HepG2 (cell line): ENCODE results near the gene PRSS38.

Experiments
- AFF4 ChIP-seq: sonication (generic); formaldehyde crosslinking; IDR thresholded peaks from 2 replicates; pipeline ENCODE4 v1.4.0; 2020; ENCODE audit warnings: missing genetic modification reagents
- AKAP8 ChIP-seq: sonication (generic); formaldehyde crosslinking; IDR thresholded peaks from 2 replicates; pipeline ENCODE4 v1.5.1; 2020; ENCODE audit warnings: mild to moderate bottlenecking, missing genetic modification reagents
- EP300 ChIP-seq, 3 experiments: sonication (generic) in 1 of 3; formaldehyde crosslinking in 1 of 3; IDR thresholded peaks; 2 replicates each; pipeline versions ENCODE4 v1.5.1 to v1.6.1; 2011 to 2020; ENCODE audit warnings: low read depth in 2 of 3, low read length in 2 of 3, borderline replicate concordance in 1 of 3, improper control_type of control experiment in 1 of 3, mild to moderate bottlenecking in 1 of 3, missing genetic modification reagents in 1 of 3, moderate library complexity in 1 of 3
- FIP1L1 ChIP-seq: fragments of 200-400 bp; formaldehyde crosslinking; IDR thresholded peaks from 2 replicates; pipeline ENCODE4 v1.6.1; 2018; ENCODE audit warnings: low read depth, mild to moderate bottlenecking, low read length, moderate library complexity, borderline replicate concordance; ENCODE audit not compliant: insufficient read depth
- MAX ChIP-seq: IDR thresholded peaks from 2 replicates; pipeline ENCODE4 v1.6.1; 2012; ENCODE audit warnings: inconsistent platforms
- NONO ChIP-seq, 2 experiments: fragments of 450-650 bp in 1 of 2; sonication (generic) in 1 of 2; formaldehyde crosslinking in 1 of 2; IDR thresholded peaks in 1 of 2; conservative IDR thresholded peaks in 1 of 2; 2 replicates each; pipeline versions ENCODE4 v1.6.1 to v1.8.0; 2017 to 2022; ENCODE audit warnings: mild to moderate bottlenecking in 1 of 2, missing genetic modification reagents in 1 of 2, moderate library complexity in 1 of 2
- POLR2AphosphoS5 ChIP-seq: IDR thresholded peaks from 2 replicates; pipeline ENCODE4 v1.6.1; 2012; ENCODE audit warnings: low read depth, low read length
- PRPF4 ChIP-seq: fragments of 200-400 bp; formaldehyde crosslinking; IDR thresholded peaks from 2 replicates; pipeline ENCODE4 v1.6.1; 2016; ENCODE audit warnings: low read length, low read depth; ENCODE audit not compliant: poor library complexity, severe bottlenecking
- RAD21 ChIP-seq: fragments of 450-650 bp; formaldehyde crosslinking; IDR thresholded peaks from 2 replicates; pipeline ENCODE4 v1.5.0; 2020; ENCODE audit warnings: mild to moderate bottlenecking
- SIN3A ChIP-seq: IDR thresholded peaks from 2 replicates; pipeline ENCODE4 v1.6.1; 2011; ENCODE audit warnings: low read depth, mild to moderate bottlenecking, control low read depth, low read length, borderline replicate concordance
- ZFX ChIP-seq: sonication (generic); formaldehyde crosslinking; IDR thresholded peaks from 2 replicates; pipeline ENCODE4 v1.4.0; 2020; ENCODE audit warnings: mild to moderate bottlenecking, low read depth, missing genetic modification reagents, moderate library complexity
- ZNF138 ChIP-seq: sonication (generic); formaldehyde crosslinking; IDR thresholded peaks from 2 replicates; pipeline ENCODE4 v1.5.0; 2020; ENCODE audit warnings: mild to moderate bottlenecking, low read depth, missing genetic modification reagents
- ZNF180 ChIP-seq: sonication (generic); formaldehyde crosslinking; IDR thresholded peaks from 2 replicates; pipeline ENCODE4 v1.4.0; 2020; ENCODE audit warnings: low read depth, missing genetic modification reagents, borderline replicate concordance
- ZNF784 ChIP-seq: sonication (generic); formaldehyde crosslinking; IDR thresholded peaks from 2 replicates; pipeline ENCODE4 v1.5.1; 2020; ENCODE audit warnings: missing genetic modification reagents, mild to moderate bottlenecking, borderline replicate concordance

- TF ChIP-seq POLR2AphosphoS5: no peak
- no peak for TF ChIP-seq PRPF4
- TF ChIP-seq ZNF180 (CRISPR knock-in tag): no peak
- TF ChIP-seq MAX: no peak
- no peak for TF ChIP-seq ZFX (CRISPR knock-in tag)
- no peak for TF ChIP-seq RAD21 (CRISPR knock-in tag)
- TF ChIP-seq SIN3A: no peak
- no peak for TF ChIP-seq FIP1L1
- TF ChIP-seq ZNF138 (CRISPR knock-in tag): no peak
- no peak for TF ChIP-seq ZNF784 (CRISPR knock-in tag)
- TF ChIP-seq EP300 (IDR thresholded peaks at IDR 0.05; ENCODE audit: low read depth in 2 of 2, low read length in 2 of 2): no peak
- no peak for TF ChIP-seq EP300 (CRISPR knock-in tag; IDR thresholded peaks at IDR 0.05; ENCODE audit: borderline replicate concordance)
- no peak for TF ChIP-seq NONO (IDR thresholded peaks at IDR 0.05)
- no peak for TF ChIP-seq NONO (CRISPR knock-in tag; conservative IDR thresholded peaks at IDR 0.05)
- no peak for TF ChIP-seq AKAP8 (CRISPR knock-in tag)
- no peak for TF ChIP-seq AFF4
These were observed 33.8 kb downstream of the PRSS38 start for GRCh38 chr1:227849251-227849650.
